Measurements from ENCODE around the gene ZNF624. TPM values are rescaled to one million over a fixed set of nuclear protein-coding genes. Genes with fewer than 3 reads are reported as not detected.

Gene ZNF624
- total RNA-seq, 5 donors from 2014 or later (not counting 1 experiment from before 2014, with no cell fraction given) = 5.7 to 12.4 (median 10.3) TPM

- Mint-ChIP-seq H3K4me3 (peak overlapping the region; percentile 77 to 87 (median 80)), H3K4me1 (peaks cover 18 to 23% (median 21%) of the 10 kb centered on the region in 3 donors), H3K27me3 (no peaks in the 10 kb centered on the region), H3K27ac (peak overlapping the region; percentile 34 to 72), H3K36me3 (peaks cover 11% of the 10 kb centered on the region), H3K9me3 (no peaks in the 10 kb centered on the region)
- ATAC-seq (replicated peaks in 1 of 4) (peak in 2 of 4 experiments; percentile 8 to 18), DNase-seq (peak in 1 of 35 experiments; percentile 9)
- Histone ChIP-seq H3K27ac (ENCODE audit: low read length) (peak overlapping the region; percentile 52), H3K4me3 (ENCODE audit: control insufficient read depth in 1 of 2, extremely low read depth in 1 of 2, low read length in 1 of 2) (peak overlapping the region; percentile 86 to 88), H3K9me3 (no peaks in the 10 kb centered on the region), H3K4me1 (ENCODE audit: control insufficient read depth in 1 of 2, extremely low read depth in 1 of 2, insufficient read depth in 2 of 2, low read length in 2 of 2) (peaks cover 7 to 10% of the 10 kb centered on the region in 2 experiments), H3K27me3 (replicated peaks in 1 of 2; ENCODE audit: control insufficient read depth in 2 of 2, extremely low read depth in 1 of 2, insufficient read depth in 2 of 2, low read length in 1 of 2) (peaks cover 0 to under 1% of the 10 kb centered on the region in 2 experiments), H3K36me3 (ENCODE audit: control insufficient read depth in 2 of 2, extremely low read depth in 1 of 2, insufficient read depth in 1 of 2, low read length in 1 of 2) (no peaks in the 10 kb centered on the region)
- POLR2A ChIA-PET = interaction anchor here (0.8 to 1.4 kb wide), 2 partner anchors 66 to 117 kb away, joined by 3 to 4 read pairs; no protein-coding TSS in a partner anchor
- WGBS (ENCODE audit: insufficient coverage) = 32% methylated on average over 6 of the region's 8 CpGs
- CTCF ChIA-PET = interaction anchor here in 1 of 2 donors (0.6 kb wide), 1 partner anchor 116 kb away, joined by 3 read pairs; no protein-coding TSS in a partner anchor
Observed at GRCh38 chr17:16652847-16653366, 743 bp downstream of the ZNF624 start.

DNA sequence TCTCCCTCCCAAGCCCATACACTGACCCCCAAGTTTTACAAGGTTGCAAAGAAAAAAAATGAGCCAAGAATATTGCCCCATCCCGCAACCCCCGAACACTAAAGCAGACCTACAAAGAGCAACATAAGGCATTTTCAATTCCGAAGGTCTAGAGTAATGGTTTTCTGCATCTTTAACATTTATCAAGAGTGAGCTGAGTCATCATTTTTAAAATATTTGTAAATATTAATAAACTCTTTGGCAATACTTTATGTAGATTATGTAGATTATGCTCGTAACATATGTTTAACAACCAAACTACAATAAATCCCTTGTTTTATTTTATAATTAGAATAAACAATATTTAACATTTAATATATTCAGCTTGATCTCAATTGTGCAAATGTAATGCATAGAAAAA, 1.4 kb downstream of the ZNF624 start:
- Histone ChIP-seq H3K36me3 (ENCODE audit: control insufficient read depth in 2 of 2, extremely low read depth in 1 of 2, insufficient read depth in 1 of 2, low read length in 1 of 2) (no peaks in the 10 kb centered on the region), H3K27ac (ENCODE audit: low read length) (no peak overlapping the region), H3K4me3 (ENCODE audit: control insufficient read depth in 1 of 2, extremely low read depth in 1 of 2, low read length in 1 of 2) (no peak overlapping the region), H3K9me3 (no peaks in the 10 kb centered on the region), H3K27me3 (replicated peaks in 1 of 2; ENCODE audit: control insufficient read depth in 2 of 2, extremely low read depth in 1 of 2, insufficient read depth in 2 of 2, low read length in 1 of 2) (no peaks in the 10 kb centered on the region), H3K4me1 (ENCODE audit: control insufficient read depth in 1 of 2, extremely low read depth in 1 of 2, insufficient read depth in 2 of 2, low read length in 2 of 2) (peaks cover 7 to 10% of the 10 kb centered on the region in 2 experiments)
- DNase-seq = no peak
- H3K9me3 Mint-ChIP-seq = no peaks in the 10 kb centered on the region
- WGBS (ENCODE audit: insufficient coverage) = no CpG with 5 or more reads among the region's 4 CpGs
- no peaks in the 10 kb centered on the region for H3K27me3 Mint-ChIP-seq
- H3K4me3 Mint-ChIP-seq = peak overlapping the region; percentile 77 to 87 (median 80)
- peaks cover 16% of the 10 kb centered on the region for H3K36me3 Mint-ChIP-seq
- H3K27ac Mint-ChIP-seq = no peak overlapping the region
- ATAC-seq (replicated peaks in 1 of 4) = no peak
- POLR2A ChIA-PET = interaction anchor here in 1 of 2 donors (1.4 kb wide), 1 partner anchor 65 kb away, joined by 3 read pairs; no protein-coding TSS in a partner anchor
- CTCF ChIA-PET = interaction anchor here in 1 of 2 donors (0.6 kb wide), 1 partner anchor 115 kb away, joined by 3 read pairs; no protein-coding TSS in a partner anchor
- peaks cover 18 to 23% (median 21%) of the 10 kb centered on the region in 3 donors for H3K4me1 Mint-ChIP-seq

- no peaks in the 10 kb centered on the region for H3K27me3 ChIP-seq (replicated peaks in 1 of 2; ENCODE audit: control insufficient read depth in 2 of 2, extremely low read depth in 1 of 2, insufficient read depth in 2 of 2, low read length in 1 of 2)
- ATAC-seq (replicated peaks in 1 of 4) (no peak), DNase-seq (no peak)
- POLR2A ChIA-PET = interaction anchor here in 1 of 2 donors (0.5 to 0.6 kb wide), 2 partner anchors 13 to 96 kb away, joined by 3 read pairs; no protein-coding TSS in a partner anchor
- CTCF ChIA-PET = no interaction called here
- WGBS (ENCODE audit: insufficient coverage) = no CpG with 5 or more reads among the region's 3 CpGs
- Mint-ChIP-seq H3K36me3 (peaks cover 27% of the 10 kb centered on the region), H3K27ac (no peak overlapping the region), H3K4me1 (peaks cover 18 to 23% (median 21%) of the 10 kb centered on the region in 3 donors), H3K9me3 (no peaks in the 10 kb centered on the region), H3K4me3 (no peak overlapping the region), H3K27me3 (no peaks in the 10 kb centered on the region)
- no peaks in the 10 kb centered on the region for H3K9me3 ChIP-seq
- peaks cover 7 to 10% of the 10 kb centered on the region in 2 experiments for H3K4me1 ChIP-seq (ENCODE audit: control insufficient read depth in 1 of 2, extremely low read depth in 1 of 2, insufficient read depth in 2 of 2, low read length in 2 of 2)
- H3K36me3 ChIP-seq (ENCODE audit: control insufficient read depth in 2 of 2, extremely low read depth in 1 of 2, insufficient read depth in 1 of 2, low read length in 1 of 2) = peaks cover 0 to 9% of the 10 kb centered on the region in 2 donors
- no peak overlapping the region for H3K27ac ChIP-seq (ENCODE audit: low read length)
- no peak overlapping the region for H3K4me3 ChIP-seq (ENCODE audit: control insufficient read depth in 1 of 2, extremely low read depth in 1 of 2, low read length in 1 of 2)
Observed at GRCh38 chr17:16649585-16649984, 4.1 kb downstream of the ZNF624 start.

GRCh38 chr17:16639438-16639837, 14.2 kb downstream of the ZNF624 start:
- no peak overlapping the region for H3K27ac Mint-ChIP-seq
- ChIA-PET CTCF (interaction anchor here in 1 of 2 donors (0.8 kb wide), 1 partner anchor 353 kb away, joined by 3 read pairs; no protein-coding TSS in a partner anchor), POLR2A (no interaction called here)
- H3K27me3 Mint-ChIP-seq = no peaks in the 10 kb centered on the region
- Histone ChIP-seq H3K36me3 (ENCODE audit: control insufficient read depth in 2 of 2, extremely low read depth in 1 of 2, insufficient read depth in 1 of 2, low read length in 1 of 2) (peaks cover 0 to 3% of the 10 kb centered on the region in 2 donors), H3K27me3 (replicated peaks in 1 of 2; ENCODE audit: control insufficient read depth in 2 of 2, extremely low read depth in 1 of 2, insufficient read depth in 2 of 2, low read length in 1 of 2) (no peaks in the 10 kb centered on the region), H3K9me3 (peaks cover 4% of the 10 kb centered on the region), H3K27ac (ENCODE audit: low read length) (no peak overlapping the region), H3K4me1 (ENCODE audit: control insufficient read depth in 1 of 2, extremely low read depth in 1 of 2, insufficient read depth in 2 of 2, low read length in 2 of 2) (no peaks in the 10 kb centered on the region), H3K4me3 (ENCODE audit: control insufficient read depth in 1 of 2, extremely low read depth in 1 of 2, low read length in 1 of 2) (no peak overlapping the region)
- DNase-seq (no peak), ATAC-seq (replicated peaks in 1 of 4) (no peak)
- no peak overlapping the region for H3K4me3 Mint-ChIP-seq
- peaks cover 84% of the 10 kb centered on the region for H3K36me3 Mint-ChIP-seq
- H3K9me3 Mint-ChIP-seq = peaks cover 0 to 4% (median 0%) of the 10 kb centered on the region in 3 donors
- H3K4me1 Mint-ChIP-seq = peaks cover 0 to 18% (median 5%) of the 10 kb centered on the region in 3 donors
- WGBS (ENCODE audit: insufficient coverage) = no CpG with 5 or more reads among the region's 1 CpG

DNA sequence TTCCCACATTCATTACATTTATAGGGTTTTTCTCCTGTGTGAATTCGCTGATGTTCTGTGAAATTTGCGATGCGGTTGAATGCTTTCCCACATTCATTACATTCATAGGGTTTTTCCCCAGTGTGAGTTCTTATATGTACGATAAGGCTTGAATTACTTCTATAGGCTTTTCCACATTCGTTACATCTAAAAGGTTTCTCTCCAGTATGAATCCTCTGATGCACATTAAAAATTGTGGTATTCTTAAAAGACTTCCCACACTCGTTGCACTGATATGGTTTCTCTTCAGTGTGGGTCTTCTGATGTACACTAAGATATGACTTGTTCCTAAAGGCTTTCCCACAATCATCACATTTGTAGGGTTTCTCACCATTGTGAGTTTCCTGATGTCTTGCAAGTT, 30.4 kb downstream of the ZNF624 start:
- no peaks in the 10 kb centered on the region for H3K27me3 Mint-ChIP-seq
- no CpG with 5 or more reads among the region's 6 CpGs for WGBS (ENCODE audit: insufficient coverage)
- Histone ChIP-seq H3K27me3 (replicated peaks in 1 of 2; ENCODE audit: control insufficient read depth in 2 of 2, extremely low read depth in 1 of 2, insufficient read depth in 2 of 2, low read length in 1 of 2) (peaks cover 0 to 2% of the 10 kb centered on the region in 2 experiments), H3K4me1 (ENCODE audit: control insufficient read depth in 1 of 2, extremely low read depth in 1 of 2, insufficient read depth in 2 of 2, low read length in 2 of 2) (no peaks in the 10 kb centered on the region), H3K36me3 (ENCODE audit: control insufficient read depth in 2 of 2, extremely low read depth in 1 of 2, insufficient read depth in 1 of 2, low read length in 1 of 2) (peaks cover 4 to 19% of the 10 kb centered on the region in 2 donors), H3K27ac (ENCODE audit: low read length) (no peak overlapping the region), H3K4me3 (ENCODE audit: control insufficient read depth in 1 of 2, extremely low read depth in 1 of 2, low read length in 1 of 2) (no peak overlapping the region), H3K9me3 (peaks cover 34% of the 10 kb centered on the region)
- no peak for ATAC-seq (replicated peaks in 1 of 4)
- no peaks in the 10 kb centered on the region for H3K4me1 Mint-ChIP-seq
- ChIA-PET CTCF (no interaction called here), POLR2A (no interaction called here)
- H3K27ac Mint-ChIP-seq = no peak overlapping the region
- peaks cover 16 to 63% (median 54%) of the 10 kb centered on the region in 3 donors for H3K9me3 Mint-ChIP-seq
- H3K36me3 Mint-ChIP-seq = peaks cover 64% of the 10 kb centered on the region
- DNase-seq = no peak
- H3K4me3 Mint-ChIP-seq = no peak overlapping the region

GRCh38 chr17:16622540-16623277, 30.9 kb downstream of the ZNF624 start:
- CTCF ChIA-PET = no interaction called here
- Histone ChIP-seq H3K4me1 (ENCODE audit: control insufficient read depth in 1 of 2, extremely low read depth in 1 of 2, insufficient read depth in 2 of 2, low read length in 2 of 2) (no peaks in the 10 kb centered on the region), H3K4me3 (ENCODE audit: control insufficient read depth in 1 of 2, extremely low read depth in 1 of 2, low read length in 1 of 2) (no peak overlapping the region), H3K27ac (ENCODE audit: low read length) (no peak overlapping the region), H3K27me3 (replicated peaks in 1 of 2; ENCODE audit: control insufficient read depth in 2 of 2, extremely low read depth in 1 of 2, insufficient read depth in 2 of 2, low read length in 1 of 2) (peaks cover 0 to 2% of the 10 kb centered on the region in 2 experiments), H3K36me3 (ENCODE audit: control insufficient read depth in 2 of 2, extremely low read depth in 1 of 2, insufficient read depth in 1 of 2, low read length in 1 of 2) (peaks cover 4 to 18% of the 10 kb centered on the region in 2 donors), H3K9me3 (peaks cover 34% of the 10 kb centered on the region)
- Mint-ChIP-seq H3K4me1 (no peaks in the 10 kb centered on the region), H3K27ac (no peak overlapping the region), H3K27me3 (no peaks in the 10 kb centered on the region), H3K36me3 (peaks cover 58% of the 10 kb centered on the region), H3K9me3 (peaks cover 15 to 60% (median 51%) of the 10 kb centered on the region in 3 donors), H3K4me3 (no peak overlapping the region)
- no peak for DNase-seq
- POLR2A ChIA-PET = no interaction called here
- WGBS (ENCODE audit: insufficient coverage) = no CpG with 5 or more reads among the region's 5 CpGs
- no peak for ATAC-seq (replicated peaks in 1 of 4)
